RWPE1 (cell line): ENCODE results near the gene PER3.
A peak's percentile ranks its signal among the peaks of the same experiment; 100 is the strongest.

ENCODE experiments used
- CTCF ChIA-PET: fragments of 350-600 bp; sonication (Branson Sonifier 250); formaldehyde crosslinking; extraction: SDS; loops from one replicate; lab custom pipeline; 2021; lab: Yijun Ruan, JAX
- POLR2A ChIA-PET: fragments of 400-600 bp; formaldehyde crosslinking; extraction: SDS; loops from one replicate; lab custom pipeline; 2020; ENCODE audit warnings: antibody characterized with exemption; ENCODE audit not compliant: low non-redundant PET; lab: Yijun Ruan, JAX
- DNase-seq: peaks from one replicate; pipeline ENCODE4 v3.0.0; 2012; ENCODE audit warnings: low spot score
- H3K27ac ChIP-seq: fragments of 450-650 bp; 2 replicates; pipeline ENCODE4 v1.5.1; 2017
- TF ChIP-seq, protein P1 (sequence below): fragments of 450-650 bp; conservative IDR thresholded peaks from 2 replicates; pipeline ENCODE4 v1.5.1; 2017; ENCODE audit warnings: low read depth, mild to moderate bottlenecking

PER3 gene

DNA sequence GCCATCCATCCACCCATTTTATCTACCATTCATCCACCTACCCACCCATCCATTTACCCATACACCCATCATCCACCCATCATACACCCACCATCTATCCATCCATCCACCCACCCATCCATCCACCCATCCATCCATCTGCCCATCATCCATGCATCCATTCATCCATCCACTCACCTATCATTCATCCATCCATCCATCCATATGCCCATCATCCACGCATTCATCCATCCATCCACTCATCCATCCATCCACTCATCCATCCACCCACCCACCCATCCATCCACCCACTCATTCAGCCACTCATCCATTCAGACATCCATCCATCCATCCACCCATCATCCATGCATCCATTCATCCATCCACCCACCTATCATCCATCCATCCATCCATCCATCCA is 100.7 kb downstream of the PER3 start:
- ChIA-PET POLR2A (no interaction called here), CTCF (no interaction called here)

DNA sequence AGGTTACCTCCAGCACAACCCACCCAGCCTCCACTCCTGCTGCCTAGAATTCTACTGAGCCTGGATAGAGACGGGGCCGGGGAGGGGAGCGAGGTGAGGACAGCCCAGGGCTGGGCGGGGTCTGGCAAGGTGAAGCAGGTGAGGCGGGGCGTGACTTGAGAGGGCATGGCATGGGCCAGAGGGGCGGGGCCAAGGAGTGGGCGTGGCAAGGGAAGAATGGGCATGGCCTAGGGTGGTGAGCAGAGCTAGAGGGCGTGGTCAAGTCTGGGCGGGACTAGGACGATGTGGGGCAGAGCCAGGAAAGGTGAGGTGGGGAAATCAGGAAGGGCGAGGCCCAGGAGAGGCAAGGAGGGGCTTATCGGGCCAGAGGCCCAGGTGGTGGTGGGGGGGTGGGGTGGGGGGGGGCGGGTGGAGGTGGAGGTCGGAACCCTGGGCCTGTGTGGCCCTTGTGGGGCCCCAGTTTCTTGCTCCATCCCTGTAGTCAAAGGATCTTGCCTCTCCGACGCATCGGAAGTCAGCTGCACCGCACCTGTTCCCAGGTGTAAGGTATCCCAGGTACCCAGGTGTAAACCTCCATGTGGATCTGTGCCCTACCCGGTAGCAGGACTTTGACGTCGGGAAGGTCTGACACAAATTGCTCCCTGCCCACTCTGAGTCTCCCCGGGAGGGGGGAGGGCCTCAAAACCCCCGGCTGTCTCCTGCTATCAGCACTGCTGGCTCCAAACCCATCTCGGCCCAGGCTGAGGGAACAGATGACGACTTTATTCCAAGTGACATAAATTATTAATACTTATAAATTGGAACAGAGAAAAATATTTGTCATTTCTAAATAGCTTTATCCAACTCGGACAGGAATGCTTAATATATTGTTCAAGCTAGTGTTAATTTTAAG is 101.7 kb downstream of the PER3 start:
- TF ChIP-seq, protein P1, sequence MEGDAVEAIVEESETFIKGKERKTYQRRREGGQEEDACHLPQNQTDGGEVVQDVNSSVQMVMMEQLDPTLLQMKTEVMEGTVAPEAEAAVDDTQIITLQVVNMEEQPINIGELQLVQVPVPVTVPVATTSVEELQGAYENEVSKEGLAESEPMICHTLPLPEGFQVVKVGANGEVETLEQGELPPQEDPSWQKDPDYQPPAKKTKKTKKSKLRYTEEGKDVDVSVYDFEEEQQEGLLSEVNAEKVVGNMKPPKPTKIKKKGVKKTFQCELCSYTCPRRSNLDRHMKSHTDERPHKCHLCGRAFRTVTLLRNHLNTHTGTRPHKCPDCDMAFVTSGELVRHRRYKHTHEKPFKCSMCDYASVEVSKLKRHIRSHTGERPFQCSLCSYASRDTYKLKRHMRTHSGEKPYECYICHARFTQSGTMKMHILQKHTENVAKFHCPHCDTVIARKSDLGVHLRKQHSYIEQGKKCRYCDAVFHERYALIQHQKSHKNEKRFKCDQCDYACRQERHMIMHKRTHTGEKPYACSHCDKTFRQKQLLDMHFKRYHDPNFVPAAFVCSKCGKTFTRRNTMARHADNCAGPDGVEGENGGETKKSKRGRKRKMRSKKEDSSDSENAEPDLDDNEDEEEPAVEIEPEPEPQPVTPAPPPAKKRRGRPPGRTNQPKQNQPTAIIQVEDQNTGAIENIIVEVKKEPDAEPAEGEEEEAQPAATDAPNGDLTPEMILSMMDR = no peak
- no peak overlapping the region for H3K27ac ChIP-seq
- ChIA-PET CTCF (no interaction called here), POLR2A (no interaction called here)
- DNase-seq = peak; percentile 92

More for the DNA sequence above, 100.7 kb downstream of the PER3 start:
- TF ChIP-seq, protein P1 = no peak
- no peak for DNase-seq
- no peak overlapping the region for H3K27ac ChIP-seq

DNA sequence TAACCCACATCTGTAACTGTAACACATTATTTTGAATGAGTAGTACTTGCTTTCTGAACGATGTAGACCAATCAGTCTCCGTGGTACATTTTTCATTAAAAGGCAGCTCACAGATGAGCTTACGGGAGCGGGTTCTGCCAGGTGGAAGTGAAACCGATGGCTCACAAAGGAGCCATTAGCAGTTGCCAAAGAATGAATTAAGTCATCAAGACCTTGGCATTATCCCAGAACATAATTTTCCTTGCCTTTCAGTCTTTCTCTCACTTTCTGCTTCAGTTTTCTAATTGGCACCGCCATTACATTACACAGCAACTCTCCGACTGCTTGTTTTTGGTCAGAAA is 102.3 kb downstream of the PER3 start:
- CTCF ChIA-PET = no interaction called here
- POLR2A ChIA-PET = no interaction called here

DNA sequence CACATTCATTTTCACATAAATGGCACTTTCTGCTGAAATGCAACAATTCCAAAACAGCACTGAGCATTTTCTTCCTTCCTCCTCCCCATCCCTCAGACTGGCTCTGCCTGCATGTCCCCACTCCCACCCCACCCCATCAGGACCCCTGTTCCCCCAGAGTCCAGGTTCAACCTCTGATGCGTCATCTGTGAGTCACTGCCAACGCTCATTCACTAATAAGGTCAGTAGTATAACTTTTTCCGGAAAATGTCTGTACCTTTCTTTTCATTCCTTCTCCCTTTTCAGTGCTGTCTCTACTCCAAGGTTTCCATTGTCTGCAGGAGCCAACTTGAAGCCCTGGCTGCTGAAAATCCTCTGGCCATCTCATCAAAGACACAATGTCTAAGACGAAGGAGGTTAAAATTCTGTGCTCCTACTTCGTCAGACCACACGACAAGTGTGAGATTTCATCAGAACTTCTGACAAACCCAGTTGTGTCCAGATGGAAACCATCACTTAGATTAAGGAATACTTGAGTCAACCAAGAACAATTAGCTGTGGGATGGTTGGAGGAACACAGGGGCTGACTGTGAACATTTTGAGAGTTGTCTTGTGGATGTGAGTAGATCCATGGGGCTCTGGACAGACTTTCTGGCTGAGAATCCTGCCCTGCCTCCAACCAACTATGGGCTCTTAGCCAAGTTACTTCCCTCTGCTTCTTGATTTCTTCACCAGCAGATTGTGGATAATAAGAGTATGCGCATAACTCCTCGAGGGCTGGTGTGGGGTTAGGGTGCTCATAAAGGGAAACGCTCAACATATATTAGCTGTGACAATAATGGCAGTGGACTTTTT is 104.4 kb downstream of the PER3 start:
- no peak for DNase-seq
- TF ChIP-seq, protein P1 = no peak
- H3K27ac ChIP-seq = no peak overlapping the region
- POLR2A ChIA-PET = no interaction called here
- CTCF ChIA-PET = interaction anchor here (0.6 kb wide), 1 partner anchor 43 kb away, joined by 3 read pairs; no protein-coding TSS in a partner anchor

More for the DNA sequence above, 102.3 kb downstream of the PER3 start:
- peak; percentile 71 for DNase-seq
- no peak overlapping the region for H3K27ac ChIP-seq
- TF ChIP-seq, protein P1 = no peak

DNA sequence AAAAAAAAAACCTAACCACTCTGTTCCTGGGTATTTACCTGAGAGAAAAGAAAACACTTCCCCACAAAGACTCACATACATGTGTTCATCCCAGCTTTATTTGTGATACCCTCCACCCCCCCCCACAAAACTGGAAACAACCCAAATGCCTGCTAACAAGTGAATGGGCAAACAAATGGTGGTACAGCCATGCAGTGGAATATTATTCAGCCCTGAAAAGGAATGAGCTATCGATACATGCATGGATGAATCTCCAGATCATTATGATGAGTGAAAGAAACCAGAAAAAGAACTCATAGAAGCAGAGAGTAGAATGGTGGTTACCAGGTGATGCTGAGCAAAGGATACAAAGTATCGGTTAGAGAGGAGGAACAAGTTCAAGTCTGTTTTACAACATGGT is 106.8 kb downstream of the PER3 start:
- H3K27ac ChIP-seq = no peak overlapping the region
- no peak for DNase-seq
- CTCF ChIA-PET = no interaction called here
- TF ChIP-seq, protein P1 = no peak
- POLR2A ChIA-PET = no interaction called here

DNA sequence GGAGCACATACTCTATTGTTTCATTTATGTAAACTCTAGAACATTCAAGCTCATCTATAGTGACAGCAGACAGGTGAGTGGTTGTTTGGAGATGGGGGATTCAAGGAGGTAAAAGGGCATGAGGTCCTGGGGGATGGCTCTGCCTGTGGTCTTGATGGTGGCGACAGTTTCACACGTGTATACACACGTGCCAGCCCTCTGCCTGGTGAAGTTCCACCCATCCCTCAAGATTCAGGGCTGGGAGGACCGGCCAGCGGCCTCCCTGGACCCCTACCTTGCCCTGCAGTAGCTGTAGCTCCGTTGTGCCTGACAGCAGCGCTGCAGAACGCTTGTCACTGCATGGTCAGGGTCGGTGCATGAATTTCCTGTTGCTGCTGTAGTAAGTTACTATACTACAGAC is 107.7 kb downstream of the PER3 start:
- no peak for DNase-seq
- CTCF ChIA-PET = interaction anchor here (0.6 kb wide), 1 partner anchor 88 kb away, joined by 3 read pairs; no protein-coding TSS in a partner anchor
- POLR2A ChIA-PET = interaction anchor here (0.6 kb wide), 1 partner anchor 67 kb away, joined by 7 read pairs; no protein-coding TSS in a partner anchor
- no peak overlapping the region for H3K27ac ChIP-seq
- TF ChIP-seq, protein P1 = no peak
